CD4-positive, alpha-beta T cell treated with Interleukin-17A for 4 hours (primary cell): ENCODE results near the gene FADS3.

Source experiments
- DNase-seq: peaks from one replicate; pipeline ENCODE4 v3.0.0-alpha.2; 2020; ENCODE audit warnings: mixed read lengths

The FADS3 gene

GRCh38 chr11:61912991-61913698 lies 21.8 kb upstream of the FADS3 start:
- DNase-seq, result no peak

GRCh38 chr11:61912530-61912898 lies 21.2 kb upstream of the FADS3 start:
- no peak for DNase-seq

- no peak for DNase-seq
Measured at GRCh38 chr11:61911701-61912529, 20.6 kb upstream of the FADS3 start.

GRCh38 chr11:61911128-61911700 lies 19.9 kb upstream of the FADS3 start:
- DNase-seq, result no peak

GRCh38 chr11:61910187-61911127 lies 19.1 kb upstream of the FADS3 start:
- DNase-seq, result no peak

- DNase-seq, result no peak
Measured at GRCh38 chr11:61908730-61909316, 17.5 kb upstream of the FADS3 start.

GRCh38 chr11:61907871-61908729 lies 16.8 kb upstream of the FADS3 start:
- DNase-seq, result no peak

- no peak for DNase-seq
Measured at GRCh38 chr11:61907282-61907681, 15.9 kb upstream of the FADS3 start.

- no peak for DNase-seq
Measured at GRCh38 chr11:61906522-61906909, 15.2 kb upstream of the FADS3 start.

GRCh38 chr11:61905801-61906521 lies 14.6 kb upstream of the FADS3 start:
- no peak for DNase-seq

GRCh38 chr11:61905067-61905696 lies 13.8 kb upstream of the FADS3 start:
- DNase-seq, result no peak

- DNase-seq, result no peak
Measured at GRCh38 chr11:61904539-61905048, 13.2 kb upstream of the FADS3 start.

GRCh38 chr11:61903845-61904244 lies 12.5 kb upstream of the FADS3 start:
- DNase-seq, result no peak

GRCh38 chr11:61902313-61902712 lies 11.0 kb upstream of the FADS3 start:
- DNase-seq, result no peak

- no peak for DNase-seq
Measured at GRCh38 chr11:61901397-61901796, 10.1 kb upstream of the FADS3 start.

GRCh38 chr11:61900251-61900650 lies 8.9 kb upstream of the FADS3 start:
- DNase-seq, result no peak

GRCh38 chr11:61899146-61899841 lies 7.9 kb upstream of the FADS3 start:
- DNase-seq, result peak; percentile 94

GRCh38 chr11:61898247-61898582 lies 6.9 kb upstream of the FADS3 start:
- no peak for DNase-seq
